ENCODE data around the gene ARFGAP3.

ARFGAP3 gene

DNA sequence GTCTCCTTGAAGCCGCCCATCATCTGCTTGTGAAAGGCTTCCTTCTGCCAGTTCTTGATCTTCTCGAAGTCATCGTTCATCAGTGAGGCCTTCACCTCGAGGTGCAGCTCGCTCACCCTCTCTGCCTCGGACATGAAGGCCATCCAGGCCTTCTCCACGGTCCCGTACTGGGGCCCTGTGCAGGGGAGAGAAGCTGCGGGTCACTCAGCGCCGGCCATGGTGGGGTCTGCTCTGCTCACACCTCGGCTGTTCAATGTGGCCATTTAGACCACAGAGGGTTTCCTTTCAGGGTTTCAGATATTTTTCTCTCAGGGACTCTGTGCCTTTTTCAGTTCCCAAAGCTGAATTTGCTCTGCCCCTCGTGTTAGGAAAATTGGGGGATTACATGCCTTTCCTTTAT is 33.9 kb upstream of the ARFGAP3 start:
- TF ChIP-seq CTCF (IDR thresholded peaks at IDR 0.05; ENCODE audit: low read depth, low read length) = no peak
- no peak overlapping the region for H3K4me3 ChIP-seq (ENCODE audit: low read depth, low read length)

DNA sequence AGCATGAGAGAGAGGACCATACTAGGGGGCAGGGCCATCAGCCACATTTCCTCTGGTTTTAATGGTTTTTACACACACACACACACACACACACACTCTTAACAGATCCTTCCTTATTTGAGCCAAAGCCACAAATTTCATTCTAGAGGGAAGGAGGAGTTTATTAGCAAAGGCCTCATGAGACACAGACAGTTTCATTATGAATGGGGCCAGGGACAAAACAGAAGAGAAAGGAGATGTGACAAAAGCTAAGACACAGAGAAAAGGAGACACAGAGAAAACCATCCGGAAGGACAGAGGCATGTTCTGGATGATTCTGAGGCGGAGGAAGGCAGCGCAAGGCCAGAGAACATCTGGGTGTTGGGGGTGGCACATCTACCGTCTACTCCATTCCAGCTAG is 32.2 kb upstream of the ARFGAP3 start:
- no peak overlapping the region for H3K4me3 ChIP-seq (ENCODE audit: low read depth, low read length)

GRCh38 chr22:42887523-42888507 is 30.7 kb upstream of the ARFGAP3 start:
- H3K4me3 ChIP-seq (ENCODE audit: low read depth, low read length) = no peak overlapping the region
- TF ChIP-seq CTCF (IDR thresholded peaks at IDR 0.05; ENCODE audit: low read depth, low read length) = no peak

More for the DNA sequence above, 32.2 kb upstream of the ARFGAP3 start:
- TF ChIP-seq CTCF (IDR thresholded peaks at IDR 0.05; ENCODE audit: low read depth, low read length) = no peak

- no peak overlapping the region for H3K4me3 ChIP-seq (ENCODE audit: low read depth, low read length)
- no peak for TF ChIP-seq CTCF (IDR thresholded peaks at IDR 0.05; ENCODE audit: low read depth, low read length)
Measured at GRCh38 chr22:42887120-42887519, 30.0 kb upstream of the ARFGAP3 start.

DNA sequence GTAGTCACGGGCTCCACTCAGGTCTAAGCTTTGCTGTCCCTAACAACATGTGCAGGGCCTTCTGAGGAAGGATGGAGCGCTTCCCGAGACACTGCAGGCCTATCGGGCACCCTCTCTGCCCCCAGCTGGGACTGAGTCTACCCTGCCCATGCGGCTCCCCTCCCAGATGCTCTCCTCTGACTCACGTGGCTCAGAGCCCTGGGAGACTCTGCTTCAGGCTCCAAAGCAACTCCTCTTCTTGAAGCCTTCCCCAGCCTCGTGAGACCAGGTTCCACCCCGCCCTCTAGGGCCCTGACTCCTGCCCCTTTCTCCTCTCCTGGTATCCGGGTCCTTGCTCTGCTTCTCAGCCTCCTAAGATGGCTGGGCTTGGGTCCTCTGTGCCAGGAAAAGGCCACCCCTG is 28.4 kb upstream of the ARFGAP3 start:
- no peak for TF ChIP-seq CTCF (IDR thresholded peaks at IDR 0.05; ENCODE audit: low read depth, low read length)
- no peak overlapping the region for H3K4me3 ChIP-seq (ENCODE audit: low read depth, low read length)

DNA sequence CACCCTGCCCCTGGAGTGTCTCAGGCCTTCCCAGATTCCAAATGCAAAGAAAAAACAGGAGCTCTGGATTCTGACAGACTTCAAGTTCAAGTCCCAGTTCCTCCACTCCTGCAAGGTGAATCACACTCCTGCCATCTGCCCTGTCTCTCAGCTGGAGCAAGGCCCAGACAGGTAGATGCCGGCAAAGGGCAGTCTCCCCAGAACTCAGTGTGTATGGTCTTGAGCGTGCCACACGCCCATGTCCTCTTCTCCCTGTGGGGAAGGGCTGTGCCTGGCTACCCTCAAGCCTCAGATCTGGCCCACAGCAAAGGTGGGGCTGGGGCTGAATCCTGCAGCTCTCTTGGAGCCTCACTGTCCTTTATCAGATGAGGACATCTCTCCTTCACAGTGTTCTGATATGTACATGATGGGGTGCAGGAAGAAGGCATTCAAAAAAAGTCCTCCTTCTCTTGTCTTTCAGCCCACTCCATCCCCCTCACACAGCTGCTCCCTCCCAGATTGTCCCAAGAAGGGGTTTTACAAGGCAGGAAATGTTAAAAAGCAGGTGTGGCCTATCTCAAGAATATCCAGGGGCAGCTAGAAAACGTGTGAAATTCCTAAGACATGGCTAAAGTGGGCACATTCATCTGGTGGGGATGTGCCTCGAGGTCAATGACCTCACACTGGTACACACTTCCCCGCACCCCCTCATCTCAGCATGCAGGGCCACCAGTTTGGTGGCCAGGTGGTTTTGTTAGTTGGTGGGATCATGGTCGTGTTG is 27.7 kb upstream of the ARFGAP3 start:
- TF ChIP-seq CTCF (IDR thresholded peaks at IDR 0.05; ENCODE audit: low read depth, low read length) = no peak
- H3K4me3 ChIP-seq (ENCODE audit: low read depth, low read length) = no peak overlapping the region

DNA sequence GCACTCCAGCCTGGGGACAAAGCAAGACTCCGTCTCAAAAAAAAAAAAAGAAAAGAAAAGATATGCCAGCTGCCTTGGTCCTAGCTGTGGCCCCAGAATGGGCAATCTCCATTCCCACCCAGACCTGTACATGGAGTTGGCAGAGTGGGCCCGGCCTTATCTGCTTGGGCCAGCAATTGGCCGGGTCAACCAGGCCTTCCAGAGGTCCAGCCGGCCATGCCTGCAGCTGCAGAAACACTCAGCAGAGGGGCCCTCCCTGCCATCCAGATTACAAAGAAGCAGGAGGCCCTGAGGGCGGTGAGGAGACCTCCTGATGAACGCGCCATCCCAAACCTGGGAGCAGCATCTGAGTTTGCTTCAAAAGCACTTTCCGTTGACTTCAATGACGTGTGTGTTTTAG is 26.9 kb upstream of the ARFGAP3 start:
- no peak overlapping the region for H3K4me3 ChIP-seq (ENCODE audit: low read depth, low read length)
- no peak for TF ChIP-seq CTCF (IDR thresholded peaks at IDR 0.05; ENCODE audit: low read depth, low read length)

Measured in WI38 (cell line).